GM18909 (cell line): ENCODE results near the gene ACY1.
"Not testable (repeated sequence)": the region's sequence is repeated elsewhere in the genome, so short reads cannot be mapped to it uniquely, and the experiment has no call there.

Experiments
- ATAC-seq: cut with Tn5 transposase; IDR thresholded peaks from one replicate; pipeline ENCODE4 v1.9.1; 2021; ENCODE audit warnings: mild to moderate bottlenecking; ENCODE audit not compliant: unreplicated experiment, poor library complexity

Gene ACY1

GRCh38 chr3:51980253-51980652 is 3.1 kb upstream of the ACY1 start:
- ATAC-seq, result no peak

- peak; percentile 51 for ATAC-seq
Observed at GRCh38 chr3:51982352-51982837, 940 bp upstream of the ACY1 start.

GRCh38 chr3:51983578-51984268 is 388 bp downstream of the ACY1 start:
- no peak for ATAC-seq

- ATAC-seq, result no peak
Observed at GRCh38 chr3:51984269-51984647, 923 bp downstream of the ACY1 start.

- ATAC-seq, result no peak
Observed at GRCh38 chr3:51985063-51985462, 1.7 kb downstream of the ACY1 start.

GRCh38 chr3:51986010-51986947 is 2.9 kb downstream of the ACY1 start:
- ATAC-seq, result no peak

GRCh38 chr3:51987568-51987967 is 4.2 kb downstream of the ACY1 start:
- no peak for ATAC-seq

GRCh38 chr3:51988286-51989146 is 5.2 kb downstream of the ACY1 start:
- ATAC-seq, result no peak

GRCh38 chr3:51990501-51990971 is 7.2 kb downstream of the ACY1 start:
- not testable (repeated sequence) for ATAC-seq

GRCh38 chr3:51992017-51992682 is 8.8 kb downstream of the ACY1 start:
- ATAC-seq, result no peak

GRCh38 chr3:51993657-51994056 is 10.3 kb downstream of the ACY1 start:
- not testable (repeated sequence) for ATAC-seq

GRCh38 chr3:51994530-51994929 is 11.2 kb downstream of the ACY1 start:
- no peak for ATAC-seq

GRCh38 chr3:51995346-51996163 is 12.2 kb downstream of the ACY1 start, which contains the start of gene RPL29:
Gene RPL29, minus strand, starts transcription at chr3:51995895. Its CDS starts 434 bp downstream, at chr3:51995461.
- peak; percentile 77 for ATAC-seq

- ATAC-seq, result no peak
Observed at GRCh38 chr3:51997172-51997571, 13.8 kb downstream of the ACY1 start.

GRCh38 chr3:51997935-51998596 is 14.7 kb downstream of the ACY1 start:
- no peak for ATAC-seq

GRCh38 chr3:51998774-51999173 is 15.4 kb downstream of the ACY1 start:
- no peak for ATAC-seq

GRCh38 chr3:51999846-52000245 is 16.5 kb downstream of the ACY1 start:
- no peak for ATAC-seq

GRCh38 chr3:52001443-52001974 is 18.2 kb downstream of the ACY1 start:
- peak; percentile 74 for ATAC-seq
